HepG2 (cell line): ENCODE measurements around the gene WDR54. TPM values are rescaled to one million over a fixed set of nuclear protein-coding genes. Genes with fewer than 3 reads are reported as not detected.
A peak's percentile ranks its signal among the peaks of the same experiment; 100 is the strongest.

Source experiments
- CREM ChIP-seq, 2 experiments: sonication (generic) in 1 of 2; formaldehyde crosslinking in 1 of 2; IDR thresholded peaks; 2 replicates each; pipeline versions ENCODE4 v1.4.0 to v1.6.1; 2016 to 2020; ENCODE audit warnings: antibody characterized with exemption in 1 of 2, mild to moderate bottlenecking in 1 of 2, missing genetic modification reagents in 1 of 2
- DNMT1 ChIP-seq: sonication (generic); formaldehyde crosslinking; IDR thresholded peaks from 2 replicates; pipeline ENCODE4 v1.5.1; 2020; ENCODE audit warnings: mild to moderate bottlenecking, missing genetic modification reagents
- DNMT3B ChIP-seq: conservative IDR thresholded peaks from 2 replicates; pipeline ENCODE4 v1.6.1; 2016; ENCODE audit warnings: missing biosample characterization, control low read depth
- SOX6 ChIP-seq, 2 experiments: fragments of 450-650 bp in 1 of 2; sonication (generic) in 1 of 2; formaldehyde crosslinking in 1 of 2; IDR thresholded peaks; 2 replicates each; pipeline versions ENCODE4 v1.4.0 to v1.6.1; 2017 to 2020; ENCODE audit warnings: antibody characterized with exemption in 1 of 2, mild to moderate bottlenecking in 1 of 2, missing genetic modification reagents in 1 of 2
- ZBTB4 ChIP-seq: sonication (generic); formaldehyde crosslinking; IDR thresholded peaks from 2 replicates; pipeline ENCODE4 v1.4.0; 2020; ENCODE audit warnings: missing genetic modification reagents, mild to moderate bottlenecking, borderline replicate concordance
- ZBTB8A ChIP-seq: sonication (generic); formaldehyde crosslinking; IDR thresholded peaks from 2 replicates; pipeline ENCODE4 v1.4.0; 2020; ENCODE audit warnings: mild to moderate bottlenecking, low read depth, missing genetic modification reagents, borderline replicate concordance
- ZNF280B ChIP-seq: sonication (generic); formaldehyde crosslinking; IDR thresholded peaks from 2 replicates; pipeline ENCODE4 v1.5.0; 2020; ENCODE audit warnings: missing genetic modification reagents, mild to moderate bottlenecking, borderline replicate concordance
- ZNF430 ChIP-seq: sonication (generic); formaldehyde crosslinking; IDR thresholded peaks from 2 replicates; pipeline ENCODE4 v1.9.0; 2021; ENCODE audit warnings: mild to moderate bottlenecking, missing genetic modification reagents
- ZNF512B ChIP-seq: sonication (generic); formaldehyde crosslinking; IDR thresholded peaks from 2 replicates; pipeline ENCODE4 v1.5.1; 2020; ENCODE audit warnings: missing genetic modification reagents, mild to moderate bottlenecking, borderline replicate concordance
- ZNF563 ChIP-seq: sonication (generic); formaldehyde crosslinking; IDR thresholded peaks from 2 replicates; pipeline ENCODE4 v1.8.0; 2022; ENCODE audit warnings: mild to moderate bottlenecking, moderate library complexity, missing genetic modification reagents
- ZNF609 ChIP-seq: sonication (generic); formaldehyde crosslinking; IDR thresholded peaks from 2 replicates; pipeline ENCODE4 v1.4.0; 2020; ENCODE audit warnings: mild to moderate bottlenecking, missing genetic modification reagents, borderline replicate concordance
- ZNF768 ChIP-seq: sonication (generic); formaldehyde crosslinking; IDR thresholded peaks from 2 replicates; pipeline ENCODE4 v1.4.0; 2020; ENCODE audit warnings: missing genetic modification reagents
- ZSCAN22 ChIP-seq: sonication (generic); formaldehyde crosslinking; IDR thresholded peaks from 2 replicates; pipeline ENCODE4 v1.4.0; 2020; ENCODE audit warnings: mild to moderate bottlenecking, missing genetic modification reagents
- polyA plus RNA-seq, 8 experiments: library from polyadenylated mRNA; depleted of rRNA in 3 of 8; stranded (reverse) in 7 of 8; unstranded in 1 of 8; fragments of >200 nt; fragmentation: Illumina TruSeq in 4 of 8; extraction: Trizol in 4 of 8; gene quantifications; 2 replicates each; pipeline versions ENCODE4 v1.2.1 to v1.2.3, GENCODE V29; 2011 to 2016; ENCODE audit warnings: low read depth in 4 of 8, missing spikeins in 1 of 8, mixed read lengths in 1 of 8; ENCODE audit not compliant: insufficient read depth in 1 of 8
- total RNA-seq, 5 experiments: library from RNA; depleted of rRNA; stranded (reverse); fragments of >200 nt; fragmentation: Illumina TruSeq; extraction: Trizol; gene quantifications; 2 replicates each; pipeline ENCODE4 v1.2.3, GENCODE V29; 2016; ENCODE audit warnings: low read depth in 1 of 5

Gene WDR54
- total and polyA plus RNA-seq, 2 of the 13 experiments (the other 11 are each of a cell fraction or from before 2014, with no cell fraction given): 2.0 to 17.3 TPM

- peak; percentile 83 for TF ChIP-seq ZNF609 (CRISPR knock-in tag)
- TF ChIP-seq ZBTB4 (CRISPR knock-in tag): no peak
- TF ChIP-seq CREM (IDR thresholded peaks at IDR 0.05): 0 out of 2 replicates have a peak, but pooled peaks have one; percentile 48
- TF ChIP-seq CREM (CRISPR knock-in tag; IDR thresholded peaks at IDR 0.05): no peak
- TF ChIP-seq ZBTB8A (CRISPR knock-in tag): peak; percentile 95
- TF ChIP-seq ZNF768 (CRISPR knock-in tag): no peak
- TF ChIP-seq DNMT1 (CRISPR knock-in tag): peak; percentile 88
- TF ChIP-seq ZNF430: peak; percentile 99
- TF ChIP-seq ZNF280B (CRISPR knock-in tag): peak; percentile 56
- peak; percentile 50; the same call in 1 of the 2 replicates for TF ChIP-seq ZSCAN22 (CRISPR knock-in tag)
- TF ChIP-seq ZNF512B (CRISPR knock-in tag): no peak; the same call in 1 of the 2 replicates
- no peak for TF ChIP-seq SOX6 (IDR thresholded peaks at IDR 0.05)
- TF ChIP-seq SOX6 (CRISPR knock-in tag; IDR thresholded peaks at IDR 0.05): peak; percentile 89
- no peak; the same call in 1 of the 2 replicates for TF ChIP-seq DNMT3B
- TF ChIP-seq ZNF563: peak; percentile 90
These were observed 19.0 kb downstream of the WDR54 start (continued) for GRCh38 chr2:74440378-74441169.
